HG03045 (cell line): ENCODE measurements around the gene RAB3IL1.

Experiments used
- ATAC-seq: cut with Tn5 transposase; IDR thresholded peaks from one replicate; pipeline ENCODE4 v1.9.1; 2021; ENCODE audit warnings: mild to moderate bottlenecking, moderate library complexity; ENCODE audit not compliant: unreplicated experiment

RAB3IL1 gene

DNA sequence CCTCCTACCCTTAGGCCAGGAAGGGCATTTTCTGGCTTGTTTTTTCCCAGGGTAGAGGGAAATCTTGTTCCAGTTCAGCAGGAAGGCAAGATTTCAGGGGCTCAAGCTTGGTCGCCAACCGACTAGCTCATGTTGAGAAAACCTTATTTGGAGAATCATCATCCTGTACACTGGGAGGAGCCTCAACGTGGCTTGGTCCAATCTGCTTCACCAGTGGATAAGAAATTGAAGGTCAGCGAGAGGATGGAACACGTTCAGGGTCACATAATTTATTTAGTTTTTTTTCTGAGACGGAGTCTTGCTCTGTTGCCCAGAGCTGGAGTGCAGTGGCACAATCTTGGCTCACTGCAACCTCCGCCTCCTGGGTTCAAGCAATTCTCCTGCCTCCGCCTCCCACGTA, 68.7 kb downstream of the RAB3IL1 start:
- ATAC-seq = no peak

GRCh38 chr11:61847914-61848581, 69.3 kb downstream of the RAB3IL1 start:
- no peak for ATAC-seq
